H9 (cell line): ENCODE measurements around the gene MRPL1. TPM values are rescaled to one million over a fixed set of nuclear protein-coding genes. Genes with fewer than 3 reads are reported as not detected.

ENCODE experiments used
- DNase-seq: peaks from one replicate; pipeline ENCODE4 v3.0.0-alpha.2; 2017
- H2AFZ ChIP-seq: one replicate; pipeline ENCODE4 v1.6.1; 2013; ENCODE audit warnings: mild to moderate bottlenecking, low read length, control low read depth, moderate library complexity
- H2AK5ac ChIP-seq: 2 replicates; pipeline ENCODE4 v1.6.1; 2013; ENCODE audit warnings: low read length, control low read depth, mixed read lengths; ENCODE audit not compliant: insufficient read length
- H2BK120ac ChIP-seq: one replicate; pipeline ENCODE4 v1.6.1; 2013; ENCODE audit warnings: low read depth, mild to moderate bottlenecking, low read length, control low read depth, inconsistent platforms; ENCODE audit not compliant: poor library complexity, severe bottlenecking
- H2BK12ac ChIP-seq: 2 replicates; pipeline ENCODE4 v1.6.1; 2013; ENCODE audit warnings: low read length, control low read depth, mixed read lengths, low read depth; ENCODE audit not compliant: insufficient read length
- H2BK15ac ChIP-seq: 2 replicates; pipeline ENCODE4 v1.6.1; 2013; ENCODE audit warnings: low read depth, low read length, control low read depth
- H2BK20ac ChIP-seq: one replicate; pipeline ENCODE4 v1.6.1; 2013; ENCODE audit warnings: low read depth, mild to moderate bottlenecking, low read length, control low read depth, inconsistent platforms; ENCODE audit not compliant: poor library complexity, severe bottlenecking
- H2BK5ac ChIP-seq: 2 replicates; pipeline ENCODE4 v1.6.1; 2013; ENCODE audit warnings: low read length, control low read depth, mixed read lengths; ENCODE audit not compliant: insufficient read length
- H3K14ac ChIP-seq: 2 replicates; pipeline ENCODE4 v1.6.1; 2013; ENCODE audit warnings: low read length, control low read depth; ENCODE audit not compliant: insufficient read depth
- H3K18ac ChIP-seq: 2 replicates; pipeline ENCODE4 v1.6.1; 2013; ENCODE audit warnings: low read depth, mild to moderate bottlenecking, mixed read lengths, low read length, control low read depth; ENCODE audit not compliant: insufficient read length
- H3K23ac ChIP-seq: 2 replicates; pipeline ENCODE4 v1.6.1; 2013; ENCODE audit warnings: low read length, control low read depth, mixed read lengths, low read depth; ENCODE audit not compliant: insufficient read length
- H3K23me2 ChIP-seq: 2 replicates; pipeline ENCODE4 v1.6.1; 2013; ENCODE audit warnings: low read depth, mild to moderate bottlenecking, mixed read lengths, low read length, control low read depth; ENCODE audit not compliant: insufficient read length, poor library complexity, severe bottlenecking
- H3K27ac ChIP-seq: 2 replicates; pipeline ENCODE4 v1.5.1; 2013; ENCODE audit warnings: low read length, control low read depth, mixed read lengths, low read depth; ENCODE audit not compliant: insufficient read length
- H3K27me3 ChIP-seq: 2 replicates; pipeline ENCODE4 v1.6.1; 2013; ENCODE audit warnings: low read length, control low read depth, inconsistent platforms; ENCODE audit not compliant: insufficient read depth
- H3K4ac ChIP-seq: 2 replicates; pipeline ENCODE4 v1.6.1; 2013; ENCODE audit warnings: low read depth, mild to moderate bottlenecking, control low read depth, inconsistent platforms, low read length, moderate library complexity
- H3K4me1 ChIP-seq: 2 replicates; pipeline ENCODE4 v1.6.1; 2013; ENCODE audit warnings: low read length, control low read depth, inconsistent platforms; ENCODE audit not compliant: insufficient read depth
- H3K4me2 ChIP-seq: 2 replicates; pipeline ENCODE4 v1.6.1; 2013; ENCODE audit warnings: low read length, control low read depth, mixed read lengths; ENCODE audit not compliant: insufficient read length, insufficient read depth
- H3K56ac ChIP-seq: 2 replicates; pipeline ENCODE4 v1.6.1; 2013; ENCODE audit warnings: low read depth, mild to moderate bottlenecking, mixed read lengths, low read length, control low read depth; ENCODE audit not compliant: insufficient read length
- H3K79me1 ChIP-seq: 2 replicates; pipeline ENCODE4 v1.6.1; 2013; ENCODE audit warnings: low read depth, mild to moderate bottlenecking, moderate library complexity, low read length, control low read depth, inconsistent platforms; ENCODE audit not compliant: insufficient read depth, poor library complexity, severe bottlenecking
- H3K79me2 ChIP-seq: 2 replicates; pipeline ENCODE4 v1.6.1; 2013; ENCODE audit warnings: low read length, control low read depth, inconsistent platforms; ENCODE audit not compliant: insufficient read depth
- H3K9ac ChIP-seq: 2 replicates; pipeline ENCODE4 v1.6.1; 2013; ENCODE audit warnings: low read length, control low read depth, mixed read lengths; ENCODE audit not compliant: insufficient read length; ENCODE audit errors: extremely low read depth
- H3K9me3 ChIP-seq: one replicate; pipeline ENCODE4 v1.6.1; 2013; ENCODE audit warnings: low read depth, low read length, inconsistent platforms; ENCODE audit not compliant: control insufficient read depth
- H3T11ph ChIP-seq: one replicate; pipeline ENCODE4 v1.6.1; 2013; ENCODE audit warnings: mild to moderate bottlenecking, low read length, control low read depth, inconsistent platforms
- H4K20me1 ChIP-seq: one replicate; pipeline ENCODE4 v1.6.1; 2013; ENCODE audit not compliant: control insufficient read depth, insufficient read length, insufficient read depth
- H4K5ac ChIP-seq: 2 replicates; pipeline ENCODE4 v1.6.1; 2013; ENCODE audit warnings: low read depth, mild to moderate bottlenecking, mixed read lengths, low read length, control low read depth; ENCODE audit not compliant: insufficient read length
- H4K8ac ChIP-seq: replicated peaks from 2 replicates; pipeline ENCODE4 v1.6.1; 2013; ENCODE audit warnings: low read length, control low read depth, mixed read lengths, low read depth; ENCODE audit not compliant: insufficient read length
- H4K91ac ChIP-seq: 2 replicates; pipeline ENCODE4 v1.6.1; 2013; ENCODE audit warnings: low read depth, mild to moderate bottlenecking, moderate library complexity, mixed read lengths, low read length, control low read depth; ENCODE audit not compliant: insufficient read length
- H3K27ac Mint-ChIP-seq, 3 experiments: 2 replicates in 2 of 3; 3 replicates in 1 of 3; pipeline ENCODE4 v1.8.0; 2020 to 2021; ENCODE audit warnings: mixed read lengths in 3 of 3, mild to moderate bottlenecking in 1 of 3, moderate library complexity in 1 of 3
- H3K27me3 Mint-ChIP-seq: 2 replicates; pipeline ENCODE4 v1.8.0; 2021; ENCODE audit warnings: low read depth, mild to moderate bottlenecking, moderate library complexity, mixed read lengths
- H3K36me3 Mint-ChIP-seq, 3 experiments: 2 replicates in 2 of 3; 3 replicates in 1 of 3; pipeline ENCODE4 v1.8.0; 2020 to 2021; ENCODE audit warnings: low read depth in 3 of 3, mixed read lengths in 3 of 3; ENCODE audit not compliant: insufficient read depth in 1 of 3
- H3K4me1 Mint-ChIP-seq, 2 experiments: 2 replicates each; pipeline ENCODE4 v1.8.0; 2020; ENCODE audit warnings: mixed read lengths in 2 of 2
- H3K4me3 Mint-ChIP-seq, 2 experiments: 2 replicates in 1 of 2; 3 replicates in 1 of 2; pipeline ENCODE4 v1.8.0; 2020 to 2021; ENCODE audit warnings: mild to moderate bottlenecking in 2 of 2, mixed read lengths in 2 of 2, moderate library complexity in 1 of 2
- H3K9me3 Mint-ChIP-seq, 2 experiments: 2 replicates in 1 of 2; 3 replicates in 1 of 2; pipeline ENCODE4 v1.8.0; 2020; ENCODE audit warnings: mild to moderate bottlenecking in 2 of 2, mixed read lengths in 2 of 2, moderate library complexity in 1 of 2
- CTCF ChIP-seq: fragments of 200-600 bp; sonication (generic); conservative IDR thresholded peaks from 3 replicates; pipeline ENCODE4 v1.8.0; 2021; ENCODE audit warnings: antibody characterized with exemption, mild to moderate bottlenecking
- total RNA-seq: library from RNA; stranded (reverse); gene quantifications from 2 replicates; pipeline ENCODE4 v1.2.1, GENCODE V29; 2021

The MRPL1 gene
- total RNA-seq, 1 experiment from 2014 or later = 39.0 TPM

- H3T11ph ChIP-seq = no peak overlapping the region
- H2BK12ac ChIP-seq = no peak overlapping the region
- H4K8ac ChIP-seq = no peak overlapping the region
- no peaks in the 10 kb centered on the region for H3K9me3 ChIP-seq
- no peaks in the 10 kb centered on the region for H3K23me2 ChIP-seq
- H3K27me3 ChIP-seq = no peaks in the 10 kb centered on the region
- no peaks in the 10 kb centered on the region for H3K79me2 ChIP-seq
- H3K18ac ChIP-seq = no peak overlapping the region
- no peak overlapping the region for H3K4me2 ChIP-seq
- H3K27ac Mint-ChIP-seq = no peak overlapping the region; a peak in 1 of 7 replicates
- H4K20me1 ChIP-seq = no peaks in the 10 kb centered on the region
- no peaks in the 10 kb centered on the region; the same call in 1 of the 2 replicates for H3K4me1 ChIP-seq
- no peak overlapping the region for H2BK120ac ChIP-seq
- H3K14ac ChIP-seq = no peak overlapping the region
- no peaks in the 10 kb centered on the region for H3K27me3 Mint-ChIP-seq
- DNase-seq = no peak
- H3K9ac ChIP-seq = no peak overlapping the region
- H2BK20ac ChIP-seq = no peak overlapping the region
- no peak overlapping the region for H3K4me3 Mint-ChIP-seq
- H4K91ac ChIP-seq = no peak overlapping the region
- H3K27ac ChIP-seq = no peak overlapping the region
- H3K36me3 Mint-ChIP-seq = peaks cover 3 to 17% (median 6%) of the 10 kb centered on the region in 3 experiments; a peak in 4 of 7 replicates
- no peak overlapping the region for H2BK15ac ChIP-seq
- H2AK5ac ChIP-seq = no peak overlapping the region
- no peak overlapping the region for H2AFZ ChIP-seq
- no peak overlapping the region for H3K23ac ChIP-seq
- H2BK5ac ChIP-seq = no peak overlapping the region
- no peaks in the 10 kb centered on the region; a peak in 1 of 4 replicates for H3K4me1 Mint-ChIP-seq
- no peak overlapping the region for H4K5ac ChIP-seq
- no peaks in the 10 kb centered on the region for H3K9me3 Mint-ChIP-seq
- H3K56ac ChIP-seq = no peak overlapping the region
- H3K79me1 ChIP-seq = no peaks in the 10 kb centered on the region
- no peak overlapping the region for H3K4ac ChIP-seq
- TF ChIP-seq CTCF = no peak
Observed at GRCh38 chr4:77905651-77906263, 43.1 kb downstream of the MRPL1 start.
